KMS-11 (cell line): ENCODE results near the gene SUGP2.

Experiments used
- H2AFZ ChIP-seq: fragments of 200-600 bp; sonication (generic); 2 replicates; pipeline ENCODE4 v1.6.1; 2016; ENCODE audit warnings: antibody characterized with exemption, mixed run types, low read depth
- H3K27ac ChIP-seq: fragments of 200-600 bp; sonication (generic); 2 replicates; pipeline ENCODE4 v1.6.1; 2016; ENCODE audit warnings: mild to moderate bottlenecking, mixed run types
- H3K27me3 ChIP-seq: fragments of 200-600 bp; sonication (generic); 2 replicates; pipeline ENCODE4 v1.6.1; 2017; ENCODE audit warnings: mild to moderate bottlenecking, low read depth, mixed run types, moderate library complexity; ENCODE audit not compliant: insufficient read depth
- H3K36me3 ChIP-seq: fragments of 200-600 bp; sonication (generic); 2 replicates; pipeline ENCODE4 v1.6.1; 2017; ENCODE audit warnings: mild to moderate bottlenecking, mixed run types; ENCODE audit not compliant: insufficient read depth
- H3K4me1 ChIP-seq: fragments of 200-600 bp; sonication (generic); 2 replicates; pipeline ENCODE4 v1.6.1; 2016; ENCODE audit warnings: mild to moderate bottlenecking, low read depth, mixed run types; ENCODE audit not compliant: poor library complexity, severe bottlenecking
- H3K4me2 ChIP-seq: fragments of 200-600 bp; sonication (generic); 2 replicates; pipeline ENCODE4 v1.7.0; 2016; ENCODE audit warnings: mild to moderate bottlenecking, mixed run types
- H3K4me3 ChIP-seq: fragments of 200-600 bp; sonication (generic); IDR thresholded peaks from 2 replicates; pipeline ENCODE4 v1.6.1; 2017; ENCODE audit warnings: low read depth, low read length, mixed read lengths; ENCODE audit not compliant: insufficient read depth
- H3K79me2 ChIP-seq: fragments of 200-600 bp; sonication (generic); 2 replicates; pipeline ENCODE4 v1.6.1; 2016; ENCODE audit warnings: low read depth, mixed run types; ENCODE audit not compliant: insufficient read depth
- H3K9ac ChIP-seq: fragments of 200-600 bp; sonication (generic); 2 replicates; pipeline ENCODE4 v1.6.1; 2016; ENCODE audit warnings: mild to moderate bottlenecking, mixed run types
- H4K20me1 ChIP-seq: fragments of 200-600 bp; sonication (generic); 2 replicates; pipeline ENCODE4 v1.6.1; 2016; ENCODE audit warnings: mild to moderate bottlenecking, mixed run types; ENCODE audit not compliant: insufficient read depth
- TF ChIP-seq, protein P1 (sequence below): fragments of 200-600 bp; sonication (generic); conservative IDR thresholded peaks from 2 replicates; pipeline ENCODE4 v1.6.1; 2017; ENCODE audit warnings: low read depth, mild to moderate bottlenecking, antibody characterized with exemption, low read length, moderate library complexity, mixed read lengths

Gene SUGP2

GRCh38 chr19:19059837-19060611 is 26.7 kb upstream of the SUGP2 start:
- no peaks in the 10 kb centered on the region for H4K20me1 ChIP-seq
- peaks cover 8% of the 10 kb centered on the region for H3K4me1 ChIP-seq
- H3K27ac ChIP-seq = no peak overlapping the region
- H3K9ac ChIP-seq = no peak overlapping the region
- H3K79me2 ChIP-seq = no peaks in the 10 kb centered on the region
- H3K36me3 ChIP-seq = no peaks in the 10 kb centered on the region
- no peaks in the 10 kb centered on the region for H3K27me3 ChIP-seq
- TF ChIP-seq, protein P1, sequence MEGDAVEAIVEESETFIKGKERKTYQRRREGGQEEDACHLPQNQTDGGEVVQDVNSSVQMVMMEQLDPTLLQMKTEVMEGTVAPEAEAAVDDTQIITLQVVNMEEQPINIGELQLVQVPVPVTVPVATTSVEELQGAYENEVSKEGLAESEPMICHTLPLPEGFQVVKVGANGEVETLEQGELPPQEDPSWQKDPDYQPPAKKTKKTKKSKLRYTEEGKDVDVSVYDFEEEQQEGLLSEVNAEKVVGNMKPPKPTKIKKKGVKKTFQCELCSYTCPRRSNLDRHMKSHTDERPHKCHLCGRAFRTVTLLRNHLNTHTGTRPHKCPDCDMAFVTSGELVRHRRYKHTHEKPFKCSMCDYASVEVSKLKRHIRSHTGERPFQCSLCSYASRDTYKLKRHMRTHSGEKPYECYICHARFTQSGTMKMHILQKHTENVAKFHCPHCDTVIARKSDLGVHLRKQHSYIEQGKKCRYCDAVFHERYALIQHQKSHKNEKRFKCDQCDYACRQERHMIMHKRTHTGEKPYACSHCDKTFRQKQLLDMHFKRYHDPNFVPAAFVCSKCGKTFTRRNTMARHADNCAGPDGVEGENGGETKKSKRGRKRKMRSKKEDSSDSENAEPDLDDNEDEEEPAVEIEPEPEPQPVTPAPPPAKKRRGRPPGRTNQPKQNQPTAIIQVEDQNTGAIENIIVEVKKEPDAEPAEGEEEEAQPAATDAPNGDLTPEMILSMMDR = no peak
- no peak overlapping the region for H2AFZ ChIP-seq
- no peak overlapping the region for H3K4me2 ChIP-seq
- no peak overlapping the region for H3K4me3 ChIP-seq

- no peaks in the 10 kb centered on the region for H3K27me3 ChIP-seq
- H3K4me1 ChIP-seq = peaks cover 4% of the 10 kb centered on the region
- no peaks in the 10 kb centered on the region for H4K20me1 ChIP-seq
- H3K4me2 ChIP-seq = no peak overlapping the region
- H3K4me3 ChIP-seq = no peak overlapping the region
- no peak overlapping the region for H2AFZ ChIP-seq
- TF ChIP-seq, protein P1 = no peak
- H3K9ac ChIP-seq = no peak overlapping the region
- H3K36me3 ChIP-seq = no peaks in the 10 kb centered on the region
- H3K79me2 ChIP-seq = no peaks in the 10 kb centered on the region
- H3K27ac ChIP-seq = no peak overlapping the region
Measured at GRCh38 chr19:19059018-19059836, 25.9 kb upstream of the SUGP2 start.

DNA sequence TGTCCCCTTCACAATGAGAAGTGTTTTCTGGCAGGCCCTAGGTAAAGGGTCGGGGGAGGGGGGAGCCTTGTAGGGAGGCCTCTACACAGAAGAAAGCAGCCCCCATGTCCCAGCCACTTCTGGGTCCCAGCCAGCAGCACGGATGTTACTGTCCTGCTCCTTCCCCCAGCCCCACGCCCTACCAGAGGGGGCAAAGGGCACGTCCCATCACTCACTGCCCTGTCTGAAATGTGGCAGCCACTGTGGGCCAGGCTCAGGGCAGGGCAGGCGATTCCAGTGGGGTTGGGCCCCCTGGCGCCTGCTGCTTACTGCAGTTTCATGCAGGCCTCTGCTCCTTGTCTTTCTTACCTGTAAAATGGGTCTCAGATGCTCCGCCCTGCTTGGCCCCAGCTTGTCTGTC is 24.4 kb upstream of the SUGP2 start:
- TF ChIP-seq, protein P1 = no peak
- Histone ChIP-seq H3K4me1 (no peaks in the 10 kb centered on the region), H2AFZ (no peak overlapping the region), H4K20me1 (no peaks in the 10 kb centered on the region), H3K27me3 (no peaks in the 10 kb centered on the region), H3K9ac (no peak overlapping the region), H3K4me2 (no peak overlapping the region), H3K36me3 (no peaks in the 10 kb centered on the region), H3K27ac (no peak overlapping the region), H3K79me2 (no peaks in the 10 kb centered on the region), H3K4me3 (no peak overlapping the region)

GRCh38 chr19:19057317-19057716 is 24.0 kb upstream of the SUGP2 start:
- TF ChIP-seq, protein P1 = no peak
- Histone ChIP-seq H3K4me3 (no peak overlapping the region), H4K20me1 (no peaks in the 10 kb centered on the region), H3K36me3 (no peaks in the 10 kb centered on the region), H2AFZ (no peak overlapping the region), H3K27ac (no peak overlapping the region), H3K4me2 (no peak overlapping the region), H3K4me1 (no peaks in the 10 kb centered on the region), H3K79me2 (no peaks in the 10 kb centered on the region), H3K9ac (no peak overlapping the region), H3K27me3 (no peaks in the 10 kb centered on the region)
